HG03460 (cell line): ENCODE data around the gene ERGIC3.

Source experiments
- ATAC-seq: cut with Tn5 transposase; IDR thresholded peaks from one replicate; pipeline ENCODE4 v1.9.1; 2021; ENCODE audit not compliant: unreplicated experiment

The ERGIC3 gene

DNA sequence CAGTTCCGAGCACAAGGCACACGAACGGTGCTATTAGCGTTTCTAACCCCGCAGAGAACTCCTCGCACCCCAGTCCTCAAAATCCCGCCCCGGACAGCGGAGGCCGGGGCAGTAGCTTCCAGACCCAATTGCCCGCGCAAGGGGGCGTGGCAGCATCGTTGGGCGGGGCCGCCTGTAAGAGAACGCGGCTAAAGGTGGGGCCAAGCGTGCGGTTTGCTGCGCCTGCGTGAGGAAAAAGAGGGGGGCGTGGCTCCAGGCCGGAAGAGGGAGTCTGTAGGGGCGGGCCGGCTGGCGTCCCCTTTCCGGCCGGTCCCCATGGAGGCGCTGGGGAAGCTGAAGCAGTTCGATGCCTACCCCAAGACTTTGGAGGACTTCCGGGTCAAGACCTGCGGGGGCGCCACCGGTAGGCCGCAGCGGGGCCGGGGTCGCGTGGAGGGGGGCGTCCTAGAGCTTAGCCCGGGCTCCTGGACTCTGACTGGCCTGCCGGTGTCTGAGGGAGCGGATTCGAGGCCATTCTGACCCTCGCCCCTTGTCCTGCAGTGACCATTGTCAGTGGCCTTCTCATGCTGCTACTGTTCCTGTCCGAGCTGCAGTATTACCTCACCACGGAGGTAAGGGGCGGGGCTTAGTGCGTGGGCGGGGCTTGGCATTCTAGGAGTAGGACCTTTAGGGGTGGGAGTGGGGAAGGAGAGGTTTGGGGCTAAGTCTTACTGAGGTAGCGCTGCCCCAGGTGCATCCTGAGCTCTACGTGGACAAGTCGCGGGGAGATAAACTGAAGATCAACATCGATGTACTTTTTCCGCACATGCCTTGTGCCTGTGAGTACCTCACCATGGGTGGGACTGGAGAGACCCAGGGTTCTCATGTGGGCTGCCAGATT is at the start of gene ERGIC3:
ERGIC3 (plus strand) TSS at position 296 of the 880 bp plus-strand sequence; CDS start at position 316, 20 bp downstream.
- ATAC-seq: peak; percentile 84

DNA sequence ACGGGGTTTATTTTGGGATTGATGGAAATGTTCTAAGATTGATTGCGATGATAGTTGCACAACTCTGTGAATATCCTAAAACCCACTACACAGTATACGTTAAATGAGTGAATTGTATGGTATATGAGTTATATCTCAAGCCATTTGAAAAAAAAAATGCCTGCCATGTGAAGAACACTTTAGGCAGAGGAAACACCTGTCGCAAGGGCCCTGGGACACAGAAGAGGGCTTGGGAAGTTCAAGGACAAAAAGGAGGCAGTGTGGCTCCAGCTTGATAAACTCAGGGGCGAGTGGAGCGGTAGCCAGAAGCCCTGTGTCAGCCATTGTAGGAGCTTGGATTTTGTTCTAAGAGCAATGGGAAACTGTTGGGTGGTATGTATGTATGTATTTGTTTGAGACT is 49.5 kb upstream of the ERGIC3 start:
- no peak for ATAC-seq

DNA sequence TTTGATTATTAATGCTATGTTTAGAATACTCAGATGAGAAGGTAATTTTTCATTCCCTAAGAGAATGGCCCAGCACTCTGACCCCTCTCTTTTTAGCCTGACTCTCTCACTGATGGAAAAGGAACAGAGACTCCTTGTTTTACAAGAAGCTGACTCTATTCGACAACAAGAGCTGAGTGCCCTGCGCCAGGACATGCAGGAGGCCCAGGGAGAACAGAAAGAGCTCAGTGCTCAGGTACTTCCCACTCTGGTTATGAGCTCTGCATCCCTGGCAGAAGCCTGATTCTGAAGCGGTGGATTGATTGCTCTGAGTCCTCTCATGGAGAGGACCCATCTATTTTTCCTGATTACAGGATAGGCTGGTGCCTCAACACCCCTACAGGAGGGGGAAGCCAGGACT is 45.4 kb upstream of the ERGIC3 start:
- no peak for ATAC-seq

DNA sequence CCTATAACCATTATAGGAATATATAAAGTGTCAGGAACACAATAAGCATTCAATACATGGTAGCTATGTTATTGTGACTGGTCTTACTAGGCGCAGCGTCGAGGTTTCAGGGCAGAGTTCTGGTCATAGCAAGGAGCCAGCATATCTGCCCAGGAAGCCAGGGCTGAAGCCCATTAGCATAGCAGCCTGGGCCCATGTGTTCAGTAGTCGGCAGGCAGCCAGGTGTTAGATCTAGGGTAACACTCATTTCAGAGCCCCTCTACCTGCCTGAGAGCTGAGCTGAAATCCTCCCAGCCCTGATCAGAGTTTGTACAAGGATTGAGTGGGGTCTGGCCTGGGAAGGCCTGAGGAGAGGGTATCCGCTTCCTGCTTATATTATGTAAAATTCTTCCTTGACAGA is 44.6 kb upstream of the ERGIC3 start:
- ATAC-seq: no peak

DNA sequence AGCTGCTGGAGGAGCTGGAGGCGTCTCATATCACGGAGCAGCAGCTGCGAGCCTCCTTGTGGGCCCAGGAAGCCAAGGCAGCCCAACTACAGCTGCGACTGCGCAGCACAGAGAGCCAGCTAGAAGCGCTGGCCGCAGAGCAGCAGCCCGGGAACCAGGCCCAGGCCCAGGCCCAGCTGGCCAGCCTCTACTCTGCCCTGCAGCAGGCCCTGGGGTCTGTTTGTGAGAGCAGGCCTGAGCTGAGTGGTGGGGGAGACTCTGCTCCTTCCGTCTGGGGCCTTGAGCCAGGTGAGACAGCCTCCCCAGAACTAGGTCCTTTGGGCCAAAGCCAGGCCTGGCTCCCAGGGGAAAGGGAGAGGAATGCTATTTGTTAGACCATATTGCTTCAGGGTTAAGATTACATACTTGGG is 44.1 kb upstream of the ERGIC3 start:
- no peak for ATAC-seq

DNA sequence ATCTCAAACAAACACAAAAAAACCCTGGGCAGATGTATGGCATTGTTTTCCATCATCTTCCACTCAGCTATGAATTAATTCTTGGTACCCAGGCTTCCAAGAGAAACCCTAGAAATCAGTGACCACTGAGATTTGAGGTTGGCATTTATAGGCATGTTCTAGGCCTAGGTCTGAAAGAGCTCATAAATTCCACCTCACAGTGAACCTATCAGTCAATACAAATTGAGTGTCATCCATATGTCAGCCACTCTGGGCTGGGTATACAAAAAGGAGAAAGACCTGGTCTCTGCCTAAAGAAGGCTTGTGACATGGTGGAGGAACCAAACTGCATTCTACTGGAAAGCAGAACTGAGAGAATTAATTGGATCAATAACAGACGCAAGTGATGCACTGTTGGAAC is 42.6 kb upstream of the ERGIC3 start:
- ATAC-seq: no peak

DNA sequence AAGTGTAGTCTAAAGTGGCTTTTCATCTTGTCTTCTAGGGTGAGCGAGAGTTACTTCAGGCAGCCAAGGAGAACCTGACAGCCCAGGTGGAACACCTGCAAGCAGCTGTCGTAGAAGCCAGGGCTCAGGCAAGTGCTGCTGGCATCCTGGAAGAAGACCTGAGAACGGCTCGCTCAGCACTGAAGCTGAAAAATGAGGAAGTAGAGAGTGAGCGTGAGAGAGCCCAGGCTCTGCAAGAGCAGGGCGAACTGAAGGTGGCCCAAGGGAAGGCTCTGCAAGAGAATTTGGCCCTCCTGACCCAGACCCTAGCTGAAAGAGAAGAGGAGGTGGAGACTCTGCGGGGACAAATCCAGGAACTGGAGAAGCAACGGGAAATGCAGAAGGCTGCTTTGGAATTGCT is 39.5 kb upstream of the ERGIC3 start:
- ATAC-seq: no peak

DNA sequence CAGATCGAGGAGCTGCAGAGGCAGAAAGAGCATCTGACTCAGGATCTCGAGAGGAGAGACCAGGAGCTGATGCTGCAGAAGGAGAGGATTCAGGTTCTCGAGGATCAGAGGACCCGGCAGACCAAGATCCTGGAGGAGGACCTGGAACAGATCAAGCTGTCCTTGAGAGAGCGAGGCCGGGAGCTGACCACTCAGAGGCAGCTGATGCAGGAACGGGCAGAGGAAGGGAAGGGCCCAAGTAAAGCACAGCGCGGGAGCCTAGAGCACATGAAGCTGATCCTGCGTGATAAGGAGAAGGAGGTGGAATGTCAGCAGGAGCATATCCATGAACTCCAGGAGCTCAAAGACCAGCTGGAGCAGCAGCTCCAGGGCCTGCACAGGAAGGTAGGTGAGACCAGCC is 38.6 kb upstream of the ERGIC3 start:
- no peak for ATAC-seq

DNA sequence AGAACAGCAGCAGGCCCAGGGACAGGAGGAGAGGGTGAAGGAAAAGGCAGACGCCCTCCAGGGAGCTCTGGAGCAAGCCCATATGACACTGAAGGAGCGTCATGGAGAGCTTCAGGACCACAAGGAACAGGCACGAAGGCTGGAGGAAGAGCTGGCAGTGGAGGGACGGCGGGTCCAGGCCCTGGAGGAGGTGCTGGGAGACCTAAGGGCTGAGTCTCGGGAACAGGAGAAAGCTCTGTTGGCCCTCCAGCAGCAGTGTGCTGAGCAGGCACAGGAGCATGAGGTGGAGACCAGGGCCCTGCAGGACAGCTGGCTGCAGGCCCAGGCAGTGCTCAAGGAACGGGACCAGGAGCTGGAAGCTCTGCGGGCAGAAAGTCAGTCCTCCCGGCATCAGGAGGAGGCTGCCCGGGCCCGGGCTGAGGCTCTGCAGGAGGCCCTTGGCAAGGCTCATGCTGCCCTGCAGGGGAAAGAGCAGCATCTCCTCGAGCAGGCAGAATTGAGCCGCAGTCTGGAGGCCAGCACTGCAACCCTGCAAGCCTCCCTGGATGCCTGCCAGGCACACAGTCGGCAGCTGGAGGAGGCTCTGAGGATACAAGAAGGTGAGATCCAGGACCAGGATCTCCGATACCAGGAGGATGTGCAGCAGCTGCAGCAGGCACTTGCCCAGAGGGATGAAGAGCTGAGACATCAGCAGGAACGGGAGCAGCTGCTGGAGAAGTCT is 37.9 kb upstream of the ERGIC3 start:
- no peak for ATAC-seq

DNA sequence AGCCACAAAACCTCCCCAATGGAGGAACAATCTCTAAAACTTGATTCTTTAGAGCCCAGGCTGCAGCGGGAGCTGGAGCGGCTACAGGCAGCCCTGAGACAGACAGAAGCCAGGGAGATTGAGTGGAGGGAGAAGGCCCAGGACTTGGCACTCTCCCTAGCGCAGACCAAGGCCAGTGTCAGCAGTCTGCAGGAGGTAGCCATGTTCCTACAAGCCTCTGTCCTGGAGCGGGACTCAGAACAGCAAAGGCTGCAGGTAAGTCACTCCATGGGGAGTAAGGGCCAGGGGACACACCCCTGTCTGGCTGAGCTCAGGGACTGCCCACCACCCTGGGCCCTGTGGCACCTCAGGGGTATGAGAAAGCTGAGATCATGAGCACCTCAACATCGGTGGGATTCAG is 37.1 kb upstream of the ERGIC3 start:
- ATAC-seq: no peak

DNA sequence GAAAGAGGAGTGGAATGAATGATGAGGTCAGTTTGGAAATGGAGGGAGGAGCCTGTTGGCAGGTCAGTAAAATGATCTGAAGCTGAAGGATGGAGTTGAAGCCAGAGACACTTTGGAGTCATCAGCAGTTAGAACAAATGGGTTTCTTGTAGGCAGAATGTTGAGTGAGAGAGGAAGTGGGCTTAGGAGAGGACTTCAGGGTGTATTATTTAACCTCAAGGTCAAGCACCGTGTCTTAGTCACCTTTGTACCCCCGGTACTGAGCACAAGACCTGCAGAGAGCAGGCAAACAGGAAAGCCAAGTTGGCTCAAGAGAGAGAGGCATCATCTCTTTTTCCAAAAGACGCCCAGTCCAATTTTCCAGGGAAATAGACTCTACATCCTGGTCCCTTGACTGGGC is 35.7 kb upstream of the ERGIC3 start:
- no peak for ATAC-seq

DNA sequence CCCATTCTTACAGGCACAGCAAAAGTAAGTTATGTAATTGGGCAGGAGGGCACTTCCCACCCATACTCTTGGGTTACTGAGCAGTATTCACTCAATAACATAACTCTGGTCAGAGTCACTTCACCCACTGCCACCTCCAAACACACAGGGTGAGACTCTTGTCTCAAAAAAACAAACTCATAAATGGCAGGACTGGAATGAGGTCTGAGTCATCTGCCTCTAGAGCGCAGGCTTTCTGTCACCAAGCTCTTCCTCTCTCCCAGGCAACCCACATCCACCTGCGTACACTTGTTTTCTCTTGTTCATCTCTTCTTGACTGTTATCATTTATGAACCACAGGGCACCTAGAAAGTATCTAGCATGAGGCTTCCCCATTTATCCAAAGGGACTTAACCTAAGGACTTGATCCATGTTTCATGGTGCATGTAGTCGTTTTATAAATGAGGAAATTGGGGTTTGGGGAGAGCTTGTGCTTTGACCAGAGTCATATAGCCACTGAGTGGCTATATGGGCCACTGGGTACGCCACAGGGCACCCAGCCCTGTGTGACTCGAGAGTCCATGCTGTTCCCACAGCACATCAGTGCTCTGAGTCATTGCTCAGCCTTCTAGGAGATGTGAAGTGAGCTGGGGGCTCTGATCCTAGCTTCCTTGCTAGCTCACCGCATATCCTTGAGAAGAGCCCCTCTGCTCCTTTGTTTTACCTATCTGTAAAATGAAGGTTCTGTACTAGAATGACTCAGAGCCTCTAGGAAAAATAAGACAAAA is 34.8 kb upstream of the ERGIC3 start:
- ATAC-seq: no peak

DNA sequence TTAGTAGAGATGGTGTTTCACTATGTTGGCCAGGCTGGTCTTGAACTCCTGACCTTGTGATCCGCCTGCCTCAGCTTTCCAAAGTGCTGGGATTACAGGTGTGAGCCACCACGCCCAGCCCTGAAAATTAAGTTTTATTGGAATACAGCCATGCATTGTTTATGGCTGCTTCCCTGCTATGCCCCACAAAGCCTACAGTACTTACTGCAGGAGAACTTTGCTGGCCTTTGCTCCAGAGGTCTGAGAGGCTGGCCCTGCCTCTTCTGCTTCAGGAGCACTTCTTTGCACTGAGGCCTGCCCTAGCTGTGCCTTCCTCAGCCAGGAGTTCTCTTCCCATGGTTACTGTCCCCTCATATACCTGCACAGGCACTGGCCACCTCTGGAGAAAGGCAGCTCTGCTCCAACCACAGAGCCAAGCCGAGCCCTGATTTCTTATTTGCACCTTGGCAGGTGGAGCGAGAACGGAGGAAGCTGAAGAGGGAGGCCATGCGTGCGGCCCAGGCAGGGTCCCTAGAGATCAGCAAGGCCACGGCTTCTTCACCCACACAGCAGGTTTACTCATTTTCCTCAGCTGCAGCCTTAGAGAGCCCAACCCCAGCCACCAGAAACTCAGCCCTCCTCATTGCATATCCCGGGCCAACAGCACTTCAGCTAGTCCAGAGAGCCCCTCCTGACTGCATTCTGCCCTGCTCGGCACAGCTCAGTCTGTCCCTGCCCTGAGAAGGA is 33.2 kb upstream of the ERGIC3 start:
- no peak for ATAC-seq

DNA sequence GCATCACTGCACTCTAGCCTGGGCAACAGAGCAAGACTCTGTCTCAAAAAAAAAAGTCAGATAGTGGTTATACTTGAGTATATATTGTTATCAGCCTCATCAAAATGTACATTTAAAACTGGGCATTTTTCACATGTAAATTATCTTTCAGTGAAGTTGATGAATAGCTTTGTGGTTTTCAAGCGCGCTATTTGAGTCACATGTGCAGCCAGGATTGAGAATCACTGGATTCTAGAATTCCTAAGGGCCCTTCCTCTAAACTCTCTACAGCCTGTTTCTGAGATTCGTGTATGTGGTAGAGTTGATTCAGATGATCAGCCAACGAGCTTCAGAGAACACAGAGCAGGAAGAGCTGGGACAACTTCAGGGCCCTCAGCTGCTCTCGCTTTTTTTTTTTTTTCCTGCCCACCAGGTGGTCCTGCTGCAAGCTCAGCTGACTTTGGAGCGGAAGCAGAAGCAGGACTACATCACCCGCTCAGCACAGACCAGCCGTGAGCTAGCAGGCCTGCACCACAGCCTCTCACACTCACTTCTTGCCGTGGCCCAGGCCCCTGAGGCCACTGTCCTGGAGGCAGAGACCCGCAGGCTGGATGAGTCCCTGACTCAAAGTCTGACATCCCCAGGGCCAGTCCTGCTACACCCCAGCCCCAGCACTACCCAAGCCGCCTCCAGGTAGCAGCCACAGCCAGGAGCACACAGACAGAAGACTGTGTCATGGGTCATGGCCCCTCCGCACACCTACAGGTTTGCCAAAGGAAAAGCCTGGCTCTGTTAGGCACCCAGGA is 30.7 kb upstream of the ERGIC3 start:
- no peak for ATAC-seq

DNA sequence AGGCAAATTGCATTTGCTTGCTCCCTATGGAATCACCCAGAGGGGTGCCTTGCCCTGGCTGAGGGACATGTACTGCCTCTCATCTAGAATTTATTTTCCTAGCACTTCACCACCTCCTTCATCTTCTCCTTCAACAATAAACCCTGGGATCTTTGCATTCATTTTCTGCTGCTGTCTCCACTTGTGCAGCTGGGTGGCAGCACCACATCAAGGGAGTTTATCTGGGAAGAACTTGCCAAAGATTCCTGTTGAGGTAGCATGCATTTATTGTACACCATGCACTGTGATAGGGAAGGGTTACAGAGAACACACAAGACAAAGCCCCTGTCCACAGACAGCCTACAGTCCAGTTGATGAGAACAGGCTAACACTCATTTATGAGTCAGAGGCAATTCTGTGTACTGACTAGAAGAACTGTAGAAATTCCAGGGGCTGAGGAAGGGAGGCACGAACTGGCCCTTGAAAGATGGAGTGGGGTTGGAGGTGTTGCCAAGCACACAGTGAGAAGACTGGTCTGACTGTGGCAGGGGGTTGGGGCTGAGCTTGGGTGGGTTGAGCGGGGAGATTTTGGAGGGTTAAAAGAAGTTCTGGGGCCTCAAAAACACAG is 30.0 kb upstream of the ERGIC3 start:
- ATAC-seq: no peak

DNA sequence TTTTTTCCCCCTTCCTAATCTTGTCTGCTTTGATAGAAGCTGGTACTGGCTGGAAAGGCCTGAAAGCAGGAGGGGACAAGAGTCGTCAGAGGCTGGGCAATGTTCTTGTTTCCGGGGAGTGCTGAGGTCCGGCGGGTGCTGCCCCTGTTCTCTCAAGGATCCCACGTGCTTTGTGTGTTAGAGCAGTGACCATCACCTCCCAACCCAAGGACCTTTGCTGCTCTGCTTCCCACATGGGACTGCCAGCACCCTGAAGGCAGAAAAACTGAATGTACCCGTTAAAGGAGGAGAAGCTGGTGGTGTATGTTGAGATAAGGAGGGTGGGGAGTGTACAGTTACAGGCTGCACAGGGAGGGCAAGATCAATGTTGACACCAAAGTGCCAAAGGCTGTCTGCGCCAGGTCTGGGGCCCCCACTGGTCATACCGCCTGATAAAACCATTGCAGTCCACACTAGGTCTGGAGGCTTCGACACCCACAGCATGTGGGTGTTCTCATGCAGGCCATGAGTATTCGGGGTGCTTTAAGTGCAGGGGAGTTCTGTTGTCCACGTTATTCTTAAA is 27.4 kb upstream of the ERGIC3 start:
- no peak for ATAC-seq

DNA sequence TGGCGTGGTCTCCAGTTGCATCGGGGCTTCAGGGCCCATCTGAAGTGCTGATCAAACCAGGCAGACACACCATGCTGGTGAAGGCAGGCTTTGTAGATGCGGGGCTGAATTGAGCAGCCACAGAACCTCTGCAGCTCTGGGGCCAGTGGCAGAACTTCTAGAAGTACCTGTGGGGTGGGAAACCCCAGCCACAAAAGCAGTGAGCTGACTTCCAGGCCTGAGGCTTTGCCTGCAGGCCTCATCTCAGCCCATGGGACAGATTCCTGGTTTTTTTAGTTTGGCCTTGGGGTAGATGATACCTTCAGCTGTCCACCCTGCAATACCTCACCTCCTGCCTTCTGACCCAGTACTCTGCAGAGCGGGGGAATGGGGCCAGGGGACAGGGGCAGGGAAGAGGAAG is 26.5 kb upstream of the ERGIC3 start:
- ATAC-seq: no peak

DNA sequence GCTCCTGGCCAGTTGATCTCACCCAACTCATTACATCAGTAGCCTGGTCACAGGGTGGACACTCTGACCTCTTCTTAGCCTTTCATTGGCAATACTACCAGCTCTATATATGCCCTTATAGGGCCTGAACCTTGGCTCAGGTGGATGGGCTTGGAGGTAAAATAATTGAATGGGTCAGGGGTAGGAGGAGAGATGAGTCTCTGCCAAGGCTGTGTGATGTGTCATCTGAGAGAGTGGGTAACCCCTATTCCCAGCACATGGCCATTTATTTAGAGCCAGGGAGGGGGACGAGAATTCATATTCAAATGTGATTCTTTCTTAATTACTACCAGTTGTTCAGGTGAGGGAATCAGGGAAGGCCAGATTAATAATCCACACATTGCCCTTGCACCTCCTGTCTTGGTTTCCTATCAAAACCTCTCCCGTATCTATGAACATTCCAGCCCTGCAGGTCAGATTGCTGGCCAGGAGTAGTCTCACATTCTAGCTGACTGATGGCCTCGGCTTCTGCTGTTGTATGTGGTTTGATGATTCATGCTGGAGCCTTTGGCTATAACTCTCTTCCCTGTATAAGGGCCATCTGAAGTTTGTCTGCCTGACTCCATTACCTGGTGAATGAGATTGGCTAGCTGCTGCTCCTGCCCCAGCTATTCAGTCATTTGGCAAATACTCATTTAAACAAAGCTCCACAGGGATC is 25.8 kb upstream of the ERGIC3 start:
- no peak for ATAC-seq

DNA sequence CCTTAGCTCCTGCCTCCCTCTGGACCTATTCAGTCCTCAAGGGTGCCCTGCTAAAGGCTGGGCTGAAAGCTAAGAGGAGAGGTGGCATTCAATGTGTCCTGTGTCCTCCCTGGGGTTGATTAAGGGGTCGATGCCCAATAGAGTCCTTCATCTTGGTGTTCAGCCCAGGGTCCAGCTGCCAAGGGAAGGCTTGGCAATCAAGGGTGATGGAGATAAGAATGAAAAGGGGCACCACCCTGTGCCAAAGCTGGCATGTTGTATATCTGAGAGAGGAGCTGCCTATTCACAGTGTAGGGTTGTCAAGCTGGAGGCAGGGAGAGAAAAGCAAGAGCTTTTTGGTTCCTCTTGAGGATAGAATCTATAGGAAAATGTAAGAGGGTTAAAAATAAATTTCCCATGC is 24.8 kb upstream of the ERGIC3 start:
- ATAC-seq: no peak
